ENCODE results near the gene RGS7.

RGS7 gene

GRCh38 chr1:241086686-241087085 is 270.3 kb downstream of the RGS7 start:
- no peak for DNase-seq

GRCh38 chr1:241083285-241083684 is 273.7 kb downstream of the RGS7 start:
- DNase-seq, result no peak

GRCh38 chr1:241081473-241081872 is 275.5 kb downstream of the RGS7 start:
- no peak for DNase-seq

- no peak for DNase-seq
These were observed 277.5 kb downstream of the RGS7 start for GRCh38 chr1:241079459-241079858.

- peak in 2 of 58 donors; percentile 10 to 12 for DNase-seq
These were observed 278.0 kb downstream of the RGS7 start for GRCh38 chr1:241079047-241079446.

DNA sequence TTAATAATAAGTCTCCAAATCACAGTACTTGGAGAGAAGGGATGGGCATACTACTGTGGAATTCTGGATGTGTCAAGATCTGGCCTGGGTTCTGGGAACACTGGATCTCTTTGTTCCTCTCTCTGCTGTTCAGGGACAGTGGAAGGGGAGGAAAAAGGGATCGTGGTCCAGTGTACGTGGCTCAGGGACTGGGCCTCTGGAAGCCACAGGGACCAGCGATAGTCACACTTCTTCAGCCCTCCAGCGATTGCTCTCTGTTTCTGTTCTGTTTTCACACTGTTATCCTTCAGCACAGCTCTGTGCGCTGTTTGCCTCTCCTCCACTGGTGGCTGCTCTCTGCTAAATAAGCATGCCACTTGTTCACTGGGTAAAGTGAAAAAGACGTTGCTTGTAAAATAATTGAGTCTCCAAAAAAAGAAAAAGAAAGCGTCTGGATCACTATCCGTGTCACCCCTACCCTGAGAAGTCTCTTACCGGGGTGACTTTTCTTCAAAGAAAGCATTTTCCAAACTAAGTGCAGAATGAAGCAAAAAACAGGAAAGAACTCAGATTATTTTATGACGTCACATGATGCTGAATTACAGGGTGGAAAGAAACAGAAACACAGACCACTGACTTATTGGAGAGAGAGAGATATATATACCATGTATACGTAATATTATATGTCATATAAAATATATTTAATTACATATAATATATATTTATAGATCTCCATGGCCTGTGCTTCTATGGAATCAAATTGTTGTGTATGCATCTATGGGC is 279.4 kb downstream of the RGS7 start:
- DNase-seq, result peak in 32 of 58 donors; percentile 3 to 48 (median 16)

DNA sequence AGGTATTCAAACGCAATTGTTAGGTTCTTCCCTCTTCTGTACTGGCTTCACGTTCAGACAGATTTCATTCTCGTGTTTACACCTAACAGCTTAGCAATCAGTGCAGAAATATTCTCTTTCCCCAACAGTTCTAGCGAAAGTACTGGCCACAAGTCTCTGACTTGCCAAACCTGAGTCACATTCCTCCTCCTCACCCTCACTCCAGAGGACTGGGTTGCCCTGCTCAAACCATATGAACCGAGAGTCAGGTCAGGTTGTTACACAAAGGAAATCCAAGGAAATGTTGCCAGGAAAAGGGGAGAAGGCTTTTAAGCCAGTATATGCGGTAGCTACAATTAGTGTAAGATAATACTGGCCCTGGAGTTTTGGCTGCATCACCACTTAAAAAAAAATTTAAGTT is 282.5 kb downstream of the RGS7 start:
- no peak for DNase-seq

GRCh38 chr1:241068359-241068758 is 288.6 kb downstream of the RGS7 start:
- DNase-seq, result no peak

DNA sequence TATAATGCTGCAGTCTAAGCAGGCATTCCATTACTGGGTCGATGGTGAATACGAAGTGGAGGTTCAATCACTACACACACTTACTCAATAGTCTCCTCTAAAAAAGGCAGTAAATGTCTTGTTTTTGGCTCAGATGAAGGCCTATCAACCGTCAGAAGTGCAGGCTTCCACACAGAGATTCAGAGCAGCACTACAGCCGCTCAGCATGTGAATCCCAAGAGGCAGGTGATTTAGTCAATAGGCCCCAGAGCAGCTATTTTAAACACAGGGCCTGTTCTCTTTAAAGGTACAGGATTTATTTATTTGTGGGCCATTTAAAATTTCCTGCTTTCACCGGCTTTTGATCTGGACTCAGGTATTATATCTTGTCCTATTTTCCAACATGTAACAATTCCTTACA is 293.7 kb downstream of the RGS7 start:
- DNase-seq, result no peak

GRCh38 chr1:241061062-241061461 is 295.9 kb downstream of the RGS7 start:
- no peak for DNase-seq

- no peak for DNase-seq
These were observed 308.4 kb downstream of the RGS7 start for GRCh38 chr1:241048622-241049021.

- DNase-seq, result no peak
These were observed 311.3 kb downstream of the RGS7 start for GRCh38 chr1:241045659-241046058.

DNA sequence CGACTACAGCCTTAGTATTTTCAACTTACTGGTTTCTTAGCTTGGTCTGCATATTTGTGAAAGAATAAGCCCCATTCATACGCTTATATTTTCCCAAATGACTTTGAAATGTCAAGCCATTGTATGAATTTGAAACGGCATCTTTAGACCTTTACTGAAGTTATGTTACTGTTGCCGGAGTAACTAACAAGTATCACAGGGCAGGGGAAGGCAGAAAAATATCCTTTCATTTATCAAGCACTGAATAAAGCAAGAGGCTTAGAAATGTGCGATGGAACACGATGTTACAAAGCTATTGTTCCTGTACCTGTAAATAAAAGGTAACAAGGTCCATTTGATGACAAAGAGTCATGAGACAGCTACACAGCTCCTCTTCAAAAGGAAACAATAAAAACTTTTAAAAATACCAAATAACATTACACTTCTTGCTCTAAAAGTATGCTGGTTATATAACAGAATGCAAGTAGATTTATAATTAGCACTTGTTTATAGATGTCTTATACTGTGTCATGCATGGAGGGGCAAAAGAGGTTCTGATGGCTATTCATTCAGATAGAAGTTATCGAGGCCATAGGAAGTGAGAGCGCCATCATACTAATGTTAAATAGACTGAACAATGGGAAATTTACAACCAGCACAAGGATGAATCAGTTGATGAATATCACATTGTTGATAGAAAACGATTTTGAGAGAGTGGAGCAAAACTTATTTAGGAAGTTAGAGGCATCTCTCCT is 322.6 kb downstream of the RGS7 start:
- no peak for DNase-seq

- no peak for DNase-seq
These were observed 332.2 kb downstream of the RGS7 start for GRCh38 chr1:241024834-241025233.

DNA sequence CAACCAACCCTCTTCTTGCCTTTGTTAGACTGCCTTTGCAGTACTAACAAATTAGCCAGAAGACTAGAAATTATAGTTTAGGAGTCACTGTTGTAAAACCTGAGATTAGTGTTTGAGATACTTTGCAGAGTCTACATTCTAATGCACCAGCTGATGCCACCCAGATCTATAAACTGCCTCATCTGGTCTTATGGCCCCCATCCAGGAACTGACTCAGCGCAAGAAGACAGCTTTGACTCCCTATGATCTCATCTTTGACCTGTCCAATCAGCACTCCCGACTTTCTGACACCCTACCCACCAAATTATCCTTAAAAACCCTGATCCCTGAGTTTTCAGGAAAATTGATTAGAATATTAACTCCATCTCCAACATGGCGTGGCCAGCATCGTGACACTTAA is 334.6 kb downstream of the RGS7 start:
- DNase-seq, result no peak

GRCh38 chr1:241020851-241021697 is 335.9 kb downstream of the RGS7 start:
- no peak for DNase-seq

DNA sequence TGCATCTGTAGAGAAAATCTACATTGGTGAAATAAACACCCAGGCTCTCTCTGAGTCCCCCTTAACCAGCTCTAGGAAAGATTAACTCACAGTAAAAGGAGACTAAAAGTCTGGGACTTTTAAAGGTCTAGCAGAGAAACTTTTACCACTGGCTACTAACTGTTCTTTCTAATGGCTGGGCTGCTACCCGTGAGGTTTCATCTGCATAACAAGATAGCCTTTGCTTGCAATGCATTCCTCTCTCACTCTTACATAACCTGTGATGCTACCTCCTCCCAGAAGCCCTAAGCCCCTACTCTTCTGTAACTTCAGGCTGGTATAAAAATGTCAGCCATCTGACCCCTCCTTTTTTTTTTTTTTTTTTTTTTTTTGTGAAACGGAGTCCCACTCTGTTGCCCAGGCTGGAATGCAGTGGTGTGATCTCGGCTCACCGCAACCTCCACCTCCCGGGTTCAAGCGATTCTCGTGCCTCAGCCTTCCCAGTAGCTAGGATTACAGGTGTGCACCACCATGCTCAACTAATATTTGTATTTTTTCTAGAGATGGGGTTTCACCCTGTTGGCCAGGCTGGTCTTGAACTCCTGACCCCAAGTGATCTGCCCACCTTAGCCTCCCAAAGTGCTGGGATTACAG is 344.2 kb downstream of the RGS7 start:
- no peak for DNase-seq

DNA sequence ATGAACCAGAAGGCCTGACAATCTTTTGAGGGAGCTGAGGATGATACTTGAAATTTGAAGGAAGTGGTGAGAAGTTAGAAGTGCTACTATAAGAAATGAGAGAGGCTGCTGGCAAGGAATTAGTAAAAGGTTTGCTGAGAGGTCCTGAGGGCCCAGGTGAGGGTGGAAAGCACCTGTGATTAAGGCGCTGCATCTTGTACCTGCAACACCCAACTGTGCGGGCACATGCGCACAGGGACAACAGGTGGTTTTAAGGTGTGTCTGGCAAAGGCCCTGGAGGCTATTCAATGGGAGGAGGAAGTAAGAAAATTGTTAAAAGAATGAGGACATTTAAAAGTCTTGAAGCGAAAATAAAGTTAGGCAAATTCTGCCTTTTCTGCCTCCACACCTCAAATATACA is 349.3 kb downstream of the RGS7 start:
- no peak for DNase-seq

GRCh38 chr1:240999826-241000225 is 357.2 kb downstream of the RGS7 start:
- no peak for DNase-seq

DNA sequence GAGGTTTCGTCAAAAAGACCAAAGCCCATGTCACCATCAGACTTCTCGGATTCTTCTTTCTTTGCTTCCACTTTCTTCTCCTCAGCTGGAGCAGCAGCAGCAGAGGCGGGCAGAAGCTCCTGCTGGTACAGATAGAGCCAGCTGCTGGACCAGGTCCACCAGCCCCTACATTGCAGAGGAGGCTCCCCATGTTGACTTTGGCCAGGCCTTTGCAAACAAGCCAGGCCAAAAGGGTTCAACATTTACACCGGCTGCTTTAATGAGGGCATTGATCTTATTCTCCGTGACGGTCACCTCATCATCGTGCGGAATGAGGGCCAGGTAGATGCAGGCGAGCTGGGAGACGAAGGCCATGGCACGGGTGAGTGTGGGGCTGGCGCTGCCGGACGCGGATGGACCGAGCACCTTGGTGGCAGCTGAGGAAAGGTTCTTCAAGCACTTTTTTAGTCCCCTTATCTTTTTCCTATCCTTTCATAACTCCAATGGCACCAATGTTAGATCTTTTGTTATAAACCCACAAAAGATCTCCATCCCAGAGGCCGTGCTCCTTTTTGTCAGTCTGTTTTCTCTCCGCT is 358.5 kb downstream of the RGS7 start:
- no peak for DNase-seq

DNA sequence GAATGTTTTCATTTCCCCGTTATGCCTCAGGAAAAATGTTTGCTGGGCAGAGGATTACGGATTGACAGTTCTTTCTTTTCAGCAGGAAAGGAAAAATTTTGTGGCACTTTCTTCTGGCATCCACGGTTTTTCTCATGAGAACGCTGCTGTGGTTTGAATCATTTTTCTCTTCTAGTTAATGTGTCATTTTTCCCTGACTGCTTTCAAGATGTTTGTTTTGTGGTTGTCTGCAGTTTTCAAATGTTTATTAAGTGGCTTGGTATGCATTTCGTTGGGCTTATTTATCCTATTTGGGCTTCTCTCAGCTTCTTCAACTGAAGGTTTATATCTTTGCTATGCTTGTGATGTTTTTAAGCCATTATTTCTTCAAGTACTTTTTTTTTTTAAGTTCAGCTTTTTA is 359.0 kb downstream of the RGS7 start:
- no peak for DNase-seq

Data from anterior cingulate cortex (tissue), 58 donors.